ENCODE measurements around the gene UBR4. TPM values are rescaled to one million over a fixed set of nuclear protein-coding genes. Genes with fewer than 3 reads are reported as not detected.

Gene UBR4
- total RNA-seq, 1 donor from 2014 or later: 222 TPM

- no peak for TF ChIP-seq CTCF (IDR thresholded peaks at IDR 0.05)
- no peaks in the 10 kb centered on the region for H3K27me3 ChIP-seq
- H3K36me3 ChIP-seq: peaks cover 23 to 36% of the 10 kb centered on the region in 2 donors
- H3K9me3 ChIP-seq: no peaks in the 10 kb centered on the region
- no peak overlapping the region for H3K27ac ChIP-seq
- peaks cover 4 to 20% of the 10 kb centered on the region in 2 donors for H3K4me1 ChIP-seq
- no peak overlapping the region for H3K4me3 ChIP-seq
- DNase-seq (ENCODE audit: low spot score in 2 of 2): no peak
- intact Hi-C loops (cut with DNase I): no loop called here
Observed at GRCh38 chr1:19070891-19071621, 139.0 kb downstream of the UBR4 start.

GRCh38 chr1:19070197-19070651 lies 139.8 kb downstream of the UBR4 start:
- no peaks in the 10 kb centered on the region for H3K9me3 ChIP-seq
- TF ChIP-seq CTCF (IDR thresholded peaks at IDR 0.05): no peak
- no peak overlapping the region for H3K4me3 ChIP-seq
- H3K4me1 ChIP-seq: peaks cover under 1 to 17% of the 10 kb centered on the region in 2 donors
- no peaks in the 10 kb centered on the region for H3K27me3 ChIP-seq
- no peak for DNase-seq (ENCODE audit: low spot score in 2 of 2)
- H3K36me3 ChIP-seq: peaks cover 15 to 28% of the 10 kb centered on the region in 2 donors
- no peak overlapping the region for H3K27ac ChIP-seq
- intact Hi-C loops (cut with DNase I): no loop called here

- intact Hi-C loops (cut with DNase I): no loop called here
- H3K9me3 ChIP-seq: no peaks in the 10 kb centered on the region
- peaks cover under 1 to 13% of the 10 kb centered on the region in 2 donors for H3K36me3 ChIP-seq
- no peak overlapping the region for H3K27ac ChIP-seq
- no peak for DNase-seq (ENCODE audit: low spot score in 2 of 2)
- H3K27me3 ChIP-seq: no peaks in the 10 kb centered on the region
- H3K4me3 ChIP-seq: no peak overlapping the region
- peaks cover 0 to 12% of the 10 kb centered on the region in 2 donors for H3K4me1 ChIP-seq
- TF ChIP-seq CTCF (IDR thresholded peaks at IDR 0.05): no peak
Observed at GRCh38 chr1:19068639-19069276, 141.3 kb downstream of the UBR4 start.

GRCh38 chr1:19067912-19068638 lies 142.0 kb downstream of the UBR4 start:
- H3K27ac ChIP-seq: no peak overlapping the region
- H3K4me1 ChIP-seq: peaks cover 0 to 12% of the 10 kb centered on the region in 2 donors
- no peak for DNase-seq (ENCODE audit: low spot score in 2 of 2)
- TF ChIP-seq CTCF (IDR thresholded peaks at IDR 0.05): no peak
- no peak overlapping the region for H3K4me3 ChIP-seq
- H3K9me3 ChIP-seq: no peaks in the 10 kb centered on the region
- H3K27me3 ChIP-seq: no peaks in the 10 kb centered on the region
- H3K36me3 ChIP-seq: peaks cover 0 to 8% of the 10 kb centered on the region in 2 donors
- intact Hi-C loops (cut with DNase I): no loop called here

- no peak overlapping the region for H3K27ac ChIP-seq
- H3K4me3 ChIP-seq: no peak overlapping the region
- no peak for TF ChIP-seq CTCF (IDR thresholded peaks at IDR 0.05)
- peaks cover 0 to under 1% of the 10 kb centered on the region in 2 donors for H3K36me3 ChIP-seq
- no peak for DNase-seq (ENCODE audit: low spot score in 2 of 2)
- peaks cover 0 to 9% of the 10 kb centered on the region in 2 donors for H3K4me1 ChIP-seq
- H3K27me3 ChIP-seq: no peaks in the 10 kb centered on the region
- intact Hi-C loops (cut with DNase I): no loop called here
- no peaks in the 10 kb centered on the region for H3K9me3 ChIP-seq
Observed at GRCh38 chr1:19067182-19067911, 142.7 kb downstream of the UBR4 start.

All from ascending aorta (tissue), 2 donors.